Tibial nerve (tissue), 4 donors: Measurements from ENCODE around the gene FAM222A. TPM values are rescaled to one million over a fixed set of nuclear protein-coding genes. Genes with fewer than 3 reads are reported as not detected.

Experiments used
- DNase-seq, 2 donors: peaks; one replicate each; pipeline ENCODE4 v3.0.0-alpha.2; 2019; ENCODE audit warnings: low spot score in 2 of 2
- H3K27ac ChIP-seq, 4 donors: fragments of 200-600 bp; sonication (generic) in 3 of 4; one replicate each; pipeline ENCODE4 v1.5.1; 2017 to 2019; ENCODE audit warnings: mild to moderate bottlenecking in 1 of 4
- H3K27me3 ChIP-seq, 2 donors: fragments of 200-600 bp; sonication (generic) in 1 of 2; one replicate each; pipeline versions ENCODE4 v1.5.1 to v1.6.0; 2017 to 2019
- H3K36me3 ChIP-seq, 3 donors: fragments of 200-600 bp; sonication (generic); one replicate each; pipeline ENCODE4 v1.5.1; 2018 to 2019
- H3K4me1 ChIP-seq, 4 donors: fragments of 200-600 bp; sonication (generic) in 3 of 4; one replicate each; pipeline ENCODE4 v1.5.1; 2017 to 2019
- H3K4me3 ChIP-seq, 4 donors: fragments of 200-600 bp; sonication (generic) in 3 of 4; one replicate each; pipeline ENCODE4 v1.5.1; 2017 to 2019; ENCODE audit warnings: mild to moderate bottlenecking in 1 of 4, moderate library complexity in 1 of 4
- H3K9me3 ChIP-seq, 4 donors: fragments of 200-600 bp; sonication (generic) in 3 of 4; one replicate each; pipeline ENCODE4 v1.5.1; 2017 to 2019
- EP300 ChIP-seq, 2 donors: sonication (generic); formaldehyde crosslinking; IDR thresholded peaks; one replicate each; pipeline ENCODE4 v1.6.1; 2017; ENCODE audit warnings: antibody characterized with exemption in 2 of 2, mild to moderate bottlenecking in 1 of 2
- POLR2A ChIP-seq, 2 donors: fragments of 450-650 bp; IDR thresholded peaks; one replicate each; pipeline ENCODE4 v1.6.1; 2017; ENCODE audit warnings: antibody characterized with exemption in 2 of 2, mild to moderate bottlenecking in 2 of 2, moderate library complexity in 2 of 2
- WGBS, 2 donors: methylation state at CpG; one replicate each; pipeline ENCODE4 v1.1.5; 2018; 5-methylcytosine and 5-hydroxymethylcytosine counted together
- total RNA-seq, 4 donors: library from RNA; depleted of rRNA; stranded (reverse); fragments of >200 nt; gene quantifications; one replicate each; pipeline ENCODE4 v1.1.0, GENCODE V29; 2016
- TF ChIP-seq, protein P1 (sequence below), 5 experiments: fragments of 200-600 bp in 3 of 5; fragments of 450-650 bp in 2 of 5; sonication (generic) in 3 of 5; IDR thresholded peaks; one replicate each; pipeline ENCODE4 v1.5.1; 2016 to 2019; ENCODE audit warnings: antibody characterized with exemption in 5 of 5, mild to moderate bottlenecking in 3 of 5, moderate library complexity in 2 of 5

The FAM222A gene
- total RNA-seq, 4 donors from 2014 or later: 1.3 to 3.3 (median 1.9) TPM

DNA sequence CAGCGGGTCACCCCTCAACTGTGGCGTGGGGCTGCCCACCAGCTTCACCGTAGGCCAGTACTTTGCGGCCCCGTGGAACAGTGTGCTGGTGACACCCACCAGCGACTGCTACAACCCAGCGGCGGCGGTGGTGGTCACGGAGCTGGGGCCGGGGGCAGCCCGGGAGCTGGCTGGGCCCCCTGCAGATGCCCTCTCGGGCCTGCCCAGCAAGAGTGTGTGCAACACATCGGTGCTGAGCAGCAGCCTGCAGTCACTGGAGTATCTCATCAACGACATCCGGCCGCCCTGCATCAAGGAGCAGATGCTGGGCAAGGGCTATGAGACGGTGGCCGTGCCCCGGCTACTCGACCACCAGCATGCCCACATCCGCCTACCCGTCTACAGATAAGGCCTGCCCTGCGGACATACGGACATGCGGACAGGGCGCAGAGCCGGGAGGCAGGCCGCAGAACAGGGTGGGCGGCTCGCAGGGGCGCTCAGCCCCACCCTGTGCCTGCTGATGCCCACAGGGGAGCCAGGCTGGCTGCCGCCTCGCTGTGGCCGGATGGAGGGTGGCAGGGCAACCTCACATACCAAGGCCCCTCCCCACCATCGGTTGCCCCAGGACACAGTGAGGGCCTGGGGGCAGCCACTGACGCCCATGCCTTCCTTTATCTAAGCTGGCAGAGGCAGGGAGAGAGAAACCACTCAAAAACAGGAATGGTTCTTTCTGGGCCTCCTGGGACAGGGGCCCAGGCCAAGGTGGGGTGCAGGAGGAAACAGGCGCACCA, 55.5 kb downstream of the FAM222A start:
- WGBS, 2 donors: 81 to 92% methylated on average over 20 to 35 of the region's 38 CpGs
- Histone ChIP-seq H3K4me3 (no peak overlapping the region), H3K27me3 (no peaks in the 10 kb centered on the region), H3K9me3 (no peaks in the 10 kb centered on the region), H3K27ac (peak overlapping the region in 2 of 4 donors; percentile 28 to 46), H3K36me3 (peaks cover 0 to 18% (median 0%) of the 10 kb centered on the region in 3 donors), H3K4me1 (peaks cover 0 to 34% (median 5%) of the 10 kb centered on the region in 4 donors)
- TF ChIP-seq, protein P1, sequence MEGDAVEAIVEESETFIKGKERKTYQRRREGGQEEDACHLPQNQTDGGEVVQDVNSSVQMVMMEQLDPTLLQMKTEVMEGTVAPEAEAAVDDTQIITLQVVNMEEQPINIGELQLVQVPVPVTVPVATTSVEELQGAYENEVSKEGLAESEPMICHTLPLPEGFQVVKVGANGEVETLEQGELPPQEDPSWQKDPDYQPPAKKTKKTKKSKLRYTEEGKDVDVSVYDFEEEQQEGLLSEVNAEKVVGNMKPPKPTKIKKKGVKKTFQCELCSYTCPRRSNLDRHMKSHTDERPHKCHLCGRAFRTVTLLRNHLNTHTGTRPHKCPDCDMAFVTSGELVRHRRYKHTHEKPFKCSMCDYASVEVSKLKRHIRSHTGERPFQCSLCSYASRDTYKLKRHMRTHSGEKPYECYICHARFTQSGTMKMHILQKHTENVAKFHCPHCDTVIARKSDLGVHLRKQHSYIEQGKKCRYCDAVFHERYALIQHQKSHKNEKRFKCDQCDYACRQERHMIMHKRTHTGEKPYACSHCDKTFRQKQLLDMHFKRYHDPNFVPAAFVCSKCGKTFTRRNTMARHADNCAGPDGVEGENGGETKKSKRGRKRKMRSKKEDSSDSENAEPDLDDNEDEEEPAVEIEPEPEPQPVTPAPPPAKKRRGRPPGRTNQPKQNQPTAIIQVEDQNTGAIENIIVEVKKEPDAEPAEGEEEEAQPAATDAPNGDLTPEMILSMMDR (IDR thresholded peaks at IDR 0.05): no peak
- no peak for TF ChIP-seq EP300 (IDR thresholded peaks at IDR 0.05)
- TF ChIP-seq POLR2A (IDR thresholded peaks at IDR 0.05): no peak
- no peak for DNase-seq

DNA sequence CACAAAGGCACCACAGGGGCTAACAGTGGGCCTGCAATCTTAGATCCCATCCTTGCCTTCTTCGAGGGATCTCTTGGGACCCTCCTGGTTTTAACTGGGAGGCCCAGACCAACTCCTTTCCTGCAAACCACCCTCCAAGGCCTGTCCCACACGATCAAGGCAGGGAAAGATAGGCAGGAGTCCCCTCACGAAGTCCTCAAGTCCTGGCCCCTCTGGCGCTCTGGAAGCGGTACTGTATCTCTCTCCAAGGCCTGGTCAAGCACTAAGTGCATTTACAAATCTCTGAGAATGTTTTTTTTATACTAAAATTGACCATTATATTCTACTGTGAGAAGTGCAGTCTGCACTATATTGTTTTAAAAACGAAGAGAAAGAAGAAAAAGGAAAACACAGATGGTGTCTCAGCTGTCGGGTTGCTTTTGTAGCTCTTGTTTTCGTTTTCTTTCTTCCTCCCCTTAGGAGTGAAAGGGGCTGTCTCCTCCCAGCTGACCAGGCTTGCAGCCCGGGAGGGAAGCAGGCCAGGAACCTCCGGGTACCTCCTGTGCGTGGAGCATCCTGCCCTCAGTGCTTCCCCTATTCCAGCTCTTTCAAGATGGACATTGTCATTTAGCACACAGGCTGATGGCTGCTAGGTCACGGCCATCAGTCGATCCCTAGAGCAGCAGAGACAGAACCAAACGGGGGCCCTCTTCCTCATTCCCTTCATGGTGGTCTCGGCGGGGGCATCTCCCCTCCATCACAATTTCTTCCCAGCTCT, 56.7 kb downstream of the FAM222A start:
- Histone ChIP-seq H3K4me3 (no peak overlapping the region), H3K27me3 (no peaks in the 10 kb centered on the region), H3K36me3 (peaks cover 0 to 18% (median 0%) of the 10 kb centered on the region in 3 donors), H3K27ac (peak overlapping the region in 3 of 4 donors; percentile 8 to 46 (median 46)), H3K9me3 (no peaks in the 10 kb centered on the region), H3K4me1 (peaks cover 0 to 34% (median 5%) of the 10 kb centered on the region in 4 donors)
- DNase-seq: no peak
- 45 to 46% methylated on average over 16 of the region's 16 CpGs for WGBS, 2 donors
- TF ChIP-seq, protein P1 (IDR thresholded peaks at IDR 0.05): no peak
- TF ChIP-seq POLR2A (IDR thresholded peaks at IDR 0.05): no peak
- no peak for TF ChIP-seq EP300 (IDR thresholded peaks at IDR 0.05)

DNA sequence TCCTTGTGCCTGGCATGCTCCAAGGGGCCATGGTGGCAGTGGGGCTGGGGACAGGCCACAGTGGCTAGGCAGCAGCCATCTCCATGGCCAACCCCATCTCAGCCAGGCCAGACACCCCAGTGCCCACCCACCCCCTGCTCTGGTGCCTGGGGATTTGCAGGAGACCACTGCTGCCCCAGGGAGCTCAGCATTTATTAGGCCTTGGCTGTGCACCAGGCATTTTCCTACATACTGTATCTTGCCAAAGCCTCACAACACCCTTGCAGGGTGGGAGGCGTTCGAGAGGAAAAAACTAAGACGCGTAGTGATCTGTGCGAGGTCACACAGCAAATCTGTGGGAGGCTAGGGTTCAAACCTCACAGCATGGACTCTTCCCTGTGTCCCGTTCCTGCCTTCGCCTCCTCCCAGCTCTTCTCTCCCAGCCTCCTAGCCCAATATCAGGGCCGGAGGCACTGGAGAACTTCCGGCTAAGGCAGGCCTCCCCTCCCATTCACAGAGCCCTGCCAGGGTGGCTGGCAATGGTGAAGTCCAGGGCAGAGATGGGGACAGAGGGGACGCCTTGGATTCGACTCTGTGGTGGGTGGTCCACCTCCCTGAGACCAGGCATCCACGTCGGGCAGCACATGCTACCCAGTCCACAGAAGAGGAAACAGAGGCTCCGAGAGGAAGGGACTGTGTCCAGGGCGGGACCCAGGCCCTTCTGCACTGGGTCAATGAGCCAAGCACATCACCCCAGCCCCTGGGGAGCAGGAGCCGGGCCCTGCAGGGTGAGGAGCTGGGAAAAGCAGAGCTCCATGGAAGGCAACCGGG, 57.4 kb downstream of the FAM222A start:
- peak overlapping the region in 3 of 4 donors; percentile 8 to 46 (median 46) for H3K27ac ChIP-seq
- WGBS, 2 donors: 46 to 51% methylated on average over 16 of the region's 17 CpGs
- no peaks in the 10 kb centered on the region for H3K27me3 ChIP-seq
- TF ChIP-seq EP300 (IDR thresholded peaks at IDR 0.05) (no peak), POLR2A (IDR thresholded peaks at IDR 0.05) (no peak)
- TF ChIP-seq, protein P1 (IDR thresholded peaks at IDR 0.05): no peak
- H3K4me1 ChIP-seq: peaks cover 0 to 34% (median 5%) of the 10 kb centered on the region in 4 donors
- no peaks in the 10 kb centered on the region for H3K9me3 ChIP-seq
- no peak overlapping the region for H3K4me3 ChIP-seq
- no peak for DNase-seq
- H3K36me3 ChIP-seq: peaks cover 0 to 18% (median 0%) of the 10 kb centered on the region in 3 donors

DNA sequence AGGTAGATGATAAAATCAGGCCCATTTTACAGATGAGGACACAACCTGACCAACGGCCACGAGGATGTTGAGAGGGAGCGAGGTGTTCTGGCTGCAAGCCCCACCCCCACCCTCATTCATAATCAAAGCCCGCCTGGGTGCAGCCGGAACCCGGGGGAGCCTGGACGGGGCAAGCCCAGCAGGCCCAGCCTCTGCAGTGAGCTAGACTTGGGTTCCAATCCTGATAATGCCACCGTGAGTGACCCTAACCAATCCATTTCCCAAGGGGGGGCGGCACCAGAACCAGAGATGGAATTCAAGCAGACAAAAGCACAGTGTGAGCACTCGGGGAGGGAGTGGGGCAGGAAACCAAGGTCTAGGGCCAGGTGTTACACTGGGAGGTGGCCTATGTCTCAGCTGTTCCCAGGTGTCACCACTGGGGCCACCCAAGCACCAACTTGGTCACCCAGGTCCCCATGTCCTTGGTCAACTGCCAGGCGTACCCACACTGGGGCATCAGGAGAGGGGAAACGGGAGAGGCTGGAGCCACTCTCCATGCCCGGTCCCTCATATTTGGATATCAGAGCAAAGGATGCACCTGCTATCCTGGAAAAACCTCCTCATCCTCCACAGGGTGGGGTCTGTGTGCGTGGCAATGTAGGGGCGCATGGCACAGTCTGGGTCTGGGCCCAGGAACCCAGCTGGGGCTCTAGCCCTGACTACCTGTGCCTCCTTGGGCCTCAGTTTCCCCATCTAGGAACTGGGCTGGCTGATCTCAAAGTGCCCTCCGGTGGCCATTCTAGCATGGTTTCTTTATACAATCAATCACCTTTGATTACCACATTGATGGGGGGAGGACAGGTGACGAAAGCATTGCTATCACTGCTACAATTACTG, 58.4 kb downstream of the FAM222A start:
- Histone ChIP-seq H3K9me3 (no peaks in the 10 kb centered on the region), H3K36me3 (peaks cover 0 to 18% (median 0%) of the 10 kb centered on the region in 3 donors), H3K27ac (no peak overlapping the region), H3K27me3 (no peaks in the 10 kb centered on the region), H3K4me1 (peaks cover 0 to 37% (median 5%) of the 10 kb centered on the region in 4 donors), H3K4me3 (no peak overlapping the region)
- WGBS, 2 donors: 72 to 82% methylated on average over 13 of the region's 17 CpGs
- TF ChIP-seq POLR2A (IDR thresholded peaks at IDR 0.05): no peak
- TF ChIP-seq, protein P1 (IDR thresholded peaks at IDR 0.05): no peak
- no peak for DNase-seq
